GM18858 (cell line): ENCODE measurements around the gene KIAA1755.

Experiments used
- ATAC-seq: cut with Tn5 transposase; IDR thresholded peaks from one replicate; pipeline ENCODE4 v1.9.1; 2021; ENCODE audit not compliant: unreplicated experiment

KIAA1755 gene

DNA sequence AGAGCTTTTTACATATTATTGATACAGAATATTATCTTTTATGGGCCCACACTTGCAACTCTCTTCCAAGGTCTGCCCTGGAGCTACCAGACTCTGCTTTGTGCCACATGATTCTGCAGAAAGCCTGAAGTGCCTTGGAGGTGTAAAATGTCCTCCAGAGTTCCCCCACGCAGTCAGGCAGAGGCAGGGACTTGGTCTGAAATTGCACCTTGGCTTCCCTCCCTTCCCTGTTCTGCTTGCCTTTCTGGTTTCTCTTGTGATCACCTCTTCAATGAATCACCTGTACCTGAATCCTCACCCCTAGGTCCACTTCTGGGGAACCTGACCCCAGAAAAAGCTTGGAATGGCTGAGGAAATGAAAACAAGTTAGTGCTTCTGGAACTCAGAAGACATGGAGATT is 52.4 kb downstream of the KIAA1755 start:
- no peak for ATAC-seq

DNA sequence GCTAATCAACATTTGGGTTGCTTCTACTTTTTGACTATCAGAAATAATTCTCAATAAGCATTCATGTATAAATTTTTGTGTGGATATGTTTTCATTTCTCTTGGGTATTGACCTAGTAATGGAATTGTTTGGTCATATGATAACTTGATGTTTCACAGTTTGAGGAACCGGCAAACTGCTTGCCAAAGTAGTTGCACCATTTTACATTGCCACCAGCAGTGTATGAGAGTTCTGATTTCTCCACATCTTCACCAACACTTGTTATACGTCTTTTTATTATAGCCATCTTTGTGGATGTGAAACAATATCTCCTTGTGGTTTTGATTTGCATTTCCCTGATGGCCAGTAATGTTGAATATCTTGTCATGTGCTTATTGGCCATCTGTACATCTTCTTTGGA is 52.9 kb downstream of the KIAA1755 start:
- no peak for ATAC-seq

DNA sequence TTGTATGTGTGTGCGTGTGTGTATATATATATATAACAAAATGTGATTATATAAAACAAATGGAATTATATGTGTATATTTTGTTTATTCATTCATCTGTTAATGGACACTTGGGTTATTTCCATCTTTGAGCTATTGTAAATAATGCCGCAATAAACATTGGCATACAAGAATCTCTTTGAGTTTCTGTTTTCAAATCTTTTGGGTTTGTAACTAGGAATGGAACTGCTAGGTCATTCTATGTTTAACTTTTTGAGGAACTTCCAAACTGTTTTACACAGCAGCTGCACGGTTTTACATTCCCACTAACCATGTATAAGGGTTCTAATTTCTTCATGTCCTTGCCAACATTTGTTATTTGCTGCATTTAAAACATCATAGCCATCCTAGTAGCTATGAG is 55.5 kb downstream of the KIAA1755 start:
- no peak for ATAC-seq

DNA sequence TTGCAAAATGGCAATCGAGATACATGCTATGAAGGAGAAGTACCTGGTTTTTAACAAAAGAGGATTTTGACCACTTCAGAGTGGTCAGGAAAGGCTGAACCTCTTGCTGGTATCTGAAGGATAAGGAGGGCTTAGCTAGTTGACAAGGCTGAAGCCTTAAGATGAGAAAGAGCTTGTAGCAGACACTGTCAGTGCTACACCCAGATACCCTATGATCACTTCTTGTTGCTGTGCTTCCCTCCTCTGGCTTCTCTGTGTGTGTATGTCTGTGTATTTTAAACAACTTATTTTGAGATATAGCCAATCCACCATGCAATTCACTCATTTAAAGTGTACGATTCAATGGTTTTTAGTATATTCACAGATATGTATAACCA is 56.6 kb downstream of the KIAA1755 start:
- no peak for ATAC-seq

GRCh38 chr20:38203337-38203980 is 57.1 kb downstream of the KIAA1755 start:
- ATAC-seq, result no peak

DNA sequence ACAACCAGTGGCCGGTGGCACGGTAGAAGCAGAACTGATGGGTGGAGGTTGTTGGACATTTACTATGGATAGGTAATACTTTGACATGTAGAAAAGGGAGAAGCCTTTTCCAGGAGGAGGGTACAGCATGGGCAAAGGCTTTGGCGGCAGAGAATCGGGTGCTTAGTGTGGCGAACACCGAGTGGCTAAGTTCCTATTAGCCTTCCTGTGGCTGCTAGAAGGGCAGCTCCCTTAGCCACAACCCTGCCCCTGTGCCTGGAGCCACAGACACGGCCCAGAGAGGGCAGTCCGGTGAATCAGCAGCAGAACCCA is 57.6 kb downstream of the KIAA1755 start:
- ATAC-seq, result no peak

GRCh38 chr20:38202153-38202981 is 58.2 kb downstream of the KIAA1755 start:
- ATAC-seq, result no peak

- no peak for ATAC-seq
These were observed 59.2 kb downstream of the KIAA1755 start for GRCh38 chr20:38201356-38201755.

- no peak for ATAC-seq
These were observed 59.9 kb downstream of the KIAA1755 start for GRCh38 chr20:38200646-38201045.

GRCh38 chr20:38199501-38200390 is 60.8 kb downstream of the KIAA1755 start:
- no peak for ATAC-seq

DNA sequence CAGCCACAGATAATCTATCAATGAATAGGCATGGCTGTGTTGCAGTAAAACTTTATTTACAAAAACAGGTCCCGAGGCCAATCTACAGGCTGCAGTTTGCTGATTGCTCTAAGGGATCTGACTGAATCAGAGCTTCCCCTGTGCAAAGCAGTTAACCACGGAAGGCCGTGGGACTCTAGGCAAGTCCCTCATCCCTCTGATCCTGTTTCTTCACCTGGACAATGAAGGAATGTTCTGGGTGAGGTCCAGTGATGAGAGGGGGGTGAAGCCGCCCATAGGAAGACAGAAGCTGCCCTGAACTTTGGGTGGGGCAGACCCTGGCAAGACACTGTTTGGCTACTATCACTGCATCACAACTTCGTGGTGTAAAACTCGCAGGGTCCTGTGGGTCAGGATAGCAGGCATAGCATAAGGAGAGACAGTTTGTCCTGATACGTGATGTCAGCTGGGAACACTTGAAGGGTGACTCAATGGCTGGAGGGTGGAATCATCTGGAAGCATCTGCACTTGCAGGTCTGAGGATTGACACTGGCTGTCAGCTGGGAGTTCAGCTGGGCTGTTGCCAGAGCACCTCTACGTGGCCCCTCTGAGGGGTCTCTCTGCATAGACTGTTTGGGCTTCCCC is 62.2 kb downstream of the KIAA1755 start:
- ATAC-seq, result no peak

DNA sequence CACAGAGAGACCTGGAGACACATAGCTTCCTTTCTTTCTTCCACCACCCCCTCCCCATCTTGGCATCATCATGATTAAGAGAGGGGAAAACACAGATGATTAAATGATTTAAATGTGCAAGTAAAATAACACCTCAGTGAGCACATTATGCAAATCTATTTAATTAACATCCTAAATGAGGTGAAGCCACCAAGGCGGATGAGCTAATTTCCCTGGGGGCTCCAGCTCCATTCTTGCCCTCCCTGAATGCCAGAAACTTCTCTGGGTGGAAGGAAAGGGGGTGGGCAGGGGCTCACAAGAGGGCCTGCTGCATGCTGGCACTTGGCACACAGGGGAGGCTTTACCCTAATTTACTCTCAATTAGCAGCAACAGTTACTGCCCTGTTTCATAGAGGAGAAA is 62.9 kb downstream of the KIAA1755 start:
- ATAC-seq, result no peak

GRCh38 chr20:38197217-38197616 is 63.3 kb downstream of the KIAA1755 start:
- ATAC-seq, result no peak

DNA sequence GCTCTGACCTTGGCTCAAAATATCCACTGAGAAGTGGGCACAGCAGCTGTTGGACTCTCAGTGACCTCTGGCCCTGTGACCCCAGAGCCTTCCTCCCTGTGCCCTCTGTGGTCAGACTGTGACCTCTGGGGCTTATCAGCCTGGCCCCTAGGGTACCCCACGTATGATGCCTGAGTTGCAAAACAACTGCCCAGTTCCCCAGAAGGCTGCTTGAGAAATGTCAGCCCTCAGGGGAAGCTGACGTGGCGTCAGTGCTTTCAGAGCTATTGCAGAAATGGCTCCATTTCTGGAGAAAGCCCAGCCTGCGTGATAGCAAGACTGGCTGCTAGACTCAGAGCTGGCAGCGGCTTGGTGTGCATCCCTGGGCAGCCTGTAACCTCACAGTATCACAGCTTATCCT is 63.9 kb downstream of the KIAA1755 start:
- ATAC-seq, result no peak

DNA sequence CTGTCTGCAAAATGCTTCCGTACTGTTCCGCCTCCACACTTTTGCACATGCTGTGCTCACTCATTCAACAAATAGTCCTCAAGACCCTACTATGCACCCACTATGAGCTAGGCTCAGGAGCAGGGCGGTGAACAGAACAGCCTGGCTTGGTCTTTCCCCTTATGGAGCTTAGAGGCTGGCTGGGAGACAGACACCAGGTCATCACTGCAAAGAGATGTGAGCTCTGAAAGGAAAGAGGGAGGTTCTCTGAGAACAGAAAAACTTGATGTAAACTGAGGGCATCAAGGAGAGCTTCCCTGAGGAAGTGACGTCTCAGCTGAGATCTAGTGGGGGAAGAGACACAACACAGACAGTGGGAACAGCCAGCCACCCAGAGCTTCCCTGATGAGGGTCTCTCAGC is 64.5 kb downstream of the KIAA1755 start:
- ATAC-seq, result no peak

DNA sequence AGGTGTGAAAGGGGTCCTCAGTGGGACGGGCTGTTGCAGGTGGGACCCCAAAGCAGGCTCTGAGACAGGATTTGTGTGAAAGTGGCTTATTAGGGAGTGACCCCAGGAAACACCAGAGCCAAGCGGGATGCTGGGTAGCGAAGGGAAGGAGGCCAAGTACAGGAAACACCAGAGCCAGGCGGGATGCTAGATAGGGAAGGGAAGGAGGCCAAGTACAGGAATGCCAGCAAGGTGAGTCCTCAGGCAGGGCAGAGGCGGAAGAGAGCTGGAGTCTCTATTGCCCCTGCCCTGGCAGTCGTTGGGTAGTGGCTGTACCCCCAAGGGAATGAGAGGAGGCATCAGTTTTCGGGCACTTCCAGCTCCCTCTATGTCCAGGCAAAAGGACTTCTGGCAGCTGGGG is 65.0 kb downstream of the KIAA1755 start:
- no peak for ATAC-seq

DNA sequence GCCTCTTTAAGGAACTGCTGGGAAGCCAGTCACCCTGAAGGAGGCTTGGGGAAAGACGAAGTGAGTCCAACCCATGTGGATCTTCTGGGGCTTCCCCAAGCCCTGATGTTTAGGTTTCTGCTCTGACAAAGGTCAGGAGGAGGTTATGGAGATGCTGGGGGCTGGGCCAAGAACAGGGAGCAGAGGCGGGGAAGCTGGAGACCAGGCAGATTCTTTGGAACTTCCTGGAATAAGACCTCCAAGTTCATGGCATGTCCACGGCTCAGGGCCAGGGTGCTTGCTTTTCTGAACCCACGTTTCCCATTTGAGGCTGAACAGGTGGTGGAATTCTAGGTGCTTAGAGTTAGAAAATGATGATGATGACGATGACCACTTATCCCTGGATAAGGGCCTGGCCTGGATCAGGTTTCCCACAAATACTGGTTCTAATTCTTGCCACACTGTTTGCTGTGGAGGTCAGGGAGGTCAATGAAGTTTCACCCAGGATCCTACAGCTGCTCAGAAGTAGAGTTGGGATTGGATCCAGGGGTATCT is 65.5 kb downstream of the KIAA1755 start:
- ATAC-seq, result no peak

DNA sequence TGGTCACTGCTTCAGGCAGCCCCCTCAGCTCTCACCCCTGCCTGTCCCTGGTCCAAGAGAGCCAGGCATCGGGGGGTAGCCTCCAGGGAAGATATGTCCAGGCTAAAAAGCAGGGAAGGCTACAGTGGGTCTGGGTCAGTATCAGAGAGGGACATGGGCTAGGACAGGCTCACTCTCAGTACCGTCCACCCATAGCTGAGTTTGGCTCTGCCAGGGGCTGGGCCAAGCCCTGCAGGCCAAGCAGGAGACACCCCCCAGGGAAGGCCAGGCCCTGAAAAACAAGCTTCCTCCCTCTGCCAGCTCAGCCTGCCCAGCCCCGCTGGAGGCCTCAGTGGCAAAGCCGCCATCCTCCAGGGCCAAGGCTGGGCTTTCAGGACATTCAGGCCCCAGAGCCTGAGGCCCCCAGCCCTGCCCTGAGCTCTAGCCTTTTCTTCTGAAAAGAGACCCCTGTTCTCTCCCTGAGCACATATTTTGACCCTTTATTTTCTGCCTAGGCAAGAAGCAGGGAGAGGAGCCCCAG is 66.9 kb downstream of the KIAA1755 start:
- no peak for ATAC-seq

DNA sequence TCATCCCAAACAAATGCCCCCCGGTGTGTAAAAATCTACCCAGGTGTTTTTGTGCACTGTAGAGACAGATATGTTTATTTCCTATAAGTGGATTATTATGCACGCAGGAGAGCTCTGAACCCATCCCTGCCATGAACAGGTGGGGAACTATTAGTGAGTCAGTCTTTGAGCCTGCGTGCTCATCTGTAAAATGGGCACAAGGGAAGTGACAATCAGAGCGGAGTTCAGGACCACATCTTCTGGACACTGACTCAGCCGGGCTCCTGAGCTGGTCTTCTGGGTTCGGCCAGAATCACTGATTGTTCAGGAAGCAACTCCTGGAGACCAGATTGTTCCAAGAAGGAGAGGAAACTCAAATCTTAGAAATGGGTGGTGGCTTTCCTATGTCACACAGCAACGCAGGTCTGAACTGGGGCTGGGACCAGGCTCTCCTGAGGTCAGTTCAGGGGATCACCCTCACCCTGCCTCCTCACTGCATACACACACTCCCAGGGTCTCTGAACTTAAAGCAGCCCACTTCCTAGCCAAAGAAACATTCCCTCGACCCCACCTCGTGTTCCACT is 68.1 kb downstream of the KIAA1755 start:
- ATAC-seq, result no peak

GRCh38 chr20:38191654-38192053 is 68.9 kb downstream of the KIAA1755 start:
- ATAC-seq, result no peak

DNA sequence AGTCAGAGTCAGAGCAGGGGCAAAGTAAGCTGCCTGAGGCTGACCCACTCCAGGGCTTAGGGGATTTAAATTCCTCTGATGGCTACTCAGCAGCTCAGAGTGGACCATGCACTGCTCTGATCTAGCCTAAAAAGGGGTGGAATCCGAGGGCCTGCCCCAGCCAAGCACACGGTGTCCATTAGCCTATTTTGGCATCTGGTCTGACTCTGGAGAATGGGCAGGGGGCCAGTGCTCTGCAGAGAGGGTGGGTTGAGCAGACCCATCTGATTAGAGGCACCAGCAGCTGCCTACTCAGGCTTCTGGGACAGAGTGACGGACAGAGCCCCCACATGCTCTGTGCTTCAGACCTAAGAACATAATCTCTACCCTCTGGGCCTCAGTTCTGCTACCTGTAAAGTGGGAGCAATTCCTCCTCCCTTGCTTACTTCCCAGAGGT is 69.6 kb downstream of the KIAA1755 start:
- no peak for ATAC-seq
